ENCODE data around the gene THOP1. TPM values are rescaled to one million over a fixed set of nuclear protein-coding genes. Genes with fewer than 3 reads are reported as not detected.

Gene THOP1
- total RNA-seq, 1 experiment from 2014 or later = 143 TPM

- Histone ChIP-seq H3K27ac (ENCODE audit: low read length) (no peak overlapping the region), H3K27me3 (ENCODE audit: control insufficient read depth, insufficient read depth, low read length) (no peaks in the 10 kb centered on the region), H3K4me1 (ENCODE audit: control insufficient read depth, insufficient read depth, low read length) (no peaks in the 10 kb centered on the region), H3K9me3 (ENCODE audit: control insufficient read depth, insufficient read depth, low read depth, low read length) (no peaks in the 10 kb centered on the region), H3K36me3 (ENCODE audit: control insufficient read depth, insufficient read depth, low read length) (no peaks in the 10 kb centered on the region; the same call in 1 of the 2 replicates), H3K4me3 (ENCODE audit: low read depth in 2 of 2, low read length in 2 of 2) (no peak overlapping the region)
- CTCF ChIA-PET = no interaction called here
- no TSS peak for BruUV-seq (replicated peaks)
- intact Hi-C loops (cut with micrococcal nuclease; ENCODE audit: unreplicated experiment) = no loop called here
- POLR2A ChIA-PET = no interaction called here
- no peak for ATAC-seq
- no peak for DNase-seq (ENCODE audit: low read depth, low spot score)
- in situ Hi-C loops (cut with HindIII; ENCODE audit: low pct_unique_long_range_greater_than_20kb, low sequenced_read_pairs) = no loop called here
- TF ChIP-seq REST (IDR thresholded peaks at IDR 0.05; ENCODE audit: insufficient read depth in 1 of 2, low read depth in 2 of 2, low read length in 1 of 2) (no peak), CTCF (IDR thresholded peaks at IDR 0.05) (no peak), SIN3A (IDR thresholded peaks at IDR 0.05; ENCODE audit: borderline replicate concordance, insufficient read depth, low read depth, low read length) (no peak), TCF7L2 (IDR thresholded peaks at IDR 0.05; ENCODE audit: low read depth, low read length) (no peak), POLR2AphosphoS5 (IDR thresholded peaks at IDR 0.05; ENCODE audit: low read depth, low read length) (no peak)
Observed at GRCh38 chr19:2763687-2764086, 21.6 kb upstream of the THOP1 start.

- intact Hi-C loops (cut with micrococcal nuclease; ENCODE audit: unreplicated experiment) (no loop called here), in situ Hi-C loops (cut with HindIII; ENCODE audit: low pct_unique_long_range_greater_than_20kb, low sequenced_read_pairs) (no loop called here)
- CTCF ChIA-PET = no interaction called here
Observed at GRCh38 chr19:2764945-2765344, 20.4 kb upstream of the THOP1 start.

More at GRCh38 chr19:2764945-2765344, 20.4 kb upstream of the THOP1 start:
- no peak for DNase-seq (ENCODE audit: low read depth, low spot score)
- POLR2A ChIA-PET = no interaction called here
- no peak overlapping the region for H3K27ac ChIP-seq (ENCODE audit: low read length)
- no peak overlapping the region for H3K4me3 ChIP-seq (ENCODE audit: low read depth in 2 of 2, low read length in 2 of 2)
- no peaks in the 10 kb centered on the region for H3K9me3 ChIP-seq (ENCODE audit: control insufficient read depth, insufficient read depth, low read depth, low read length)
- BruUV-seq (replicated peaks) = no TSS peak
- no peaks in the 10 kb centered on the region; the same call in 1 of the 2 replicates for H3K36me3 ChIP-seq (ENCODE audit: control insufficient read depth, insufficient read depth, low read length)
- no peak for ATAC-seq
- TF ChIP-seq SIN3A (IDR thresholded peaks at IDR 0.05; ENCODE audit: borderline replicate concordance, insufficient read depth, low read depth, low read length) = no peak
- TF ChIP-seq REST (IDR thresholded peaks at IDR 0.05; ENCODE audit: insufficient read depth in 1 of 2, low read depth in 2 of 2, low read length in 1 of 2) = no peak
- no peak for TF ChIP-seq TCF7L2 (IDR thresholded peaks at IDR 0.05; ENCODE audit: low read depth, low read length)
- no peak for TF ChIP-seq CTCF (IDR thresholded peaks at IDR 0.05)
- no peak for TF ChIP-seq POLR2AphosphoS5 (IDR thresholded peaks at IDR 0.05; ENCODE audit: low read depth, low read length)
- H3K4me1 ChIP-seq (ENCODE audit: control insufficient read depth, insufficient read depth, low read length) = no peaks in the 10 kb centered on the region
- H3K27me3 ChIP-seq (ENCODE audit: control insufficient read depth, insufficient read depth, low read length) = no peaks in the 10 kb centered on the region

Data from Panc1 (cell line).